Gastroesophageal sphincter (tissue), 4 donors: ENCODE data around the gene RCOR3. TPM values are rescaled to one million over a fixed set of nuclear protein-coding genes. Genes with fewer than 3 reads are reported as not detected.

Source experiments
- ATAC-seq: fragments of 150-250 bp; one replicate; pipeline ENCODE4 v1.9.1; 2016; ENCODE audit warnings: mild to moderate bottlenecking, moderate library complexity
- H3K27ac ChIP-seq, 4 donors: fragments of 200-600 bp; sonication (generic) in 3 of 4; 1 replicate in 3 of 4; 2 replicates in 1 of 4; pipeline ENCODE4 v1.5.1; 2016 to 2019
- H3K27me3 ChIP-seq: fragments of 200-600 bp; sonication (generic); one replicate; pipeline ENCODE4 v1.5.1; 2019
- H3K36me3 ChIP-seq, 2 donors: fragments of 200-600 bp; sonication (generic); one replicate each; pipeline ENCODE4 v1.5.1; 2019; ENCODE audit warnings: control low read depth in 1 of 2
- H3K4me1 ChIP-seq, 3 donors: fragments of 200-600 bp; sonication (generic); 1 replicate in 2 of 3; 2 replicates in 1 of 3; pipeline ENCODE4 v1.5.1; 2016 to 2019; ENCODE audit warnings: control low read depth in 2 of 3
- H3K4me3 ChIP-seq, 2 donors: fragments of 200-600 bp; sonication (generic); one replicate each; pipeline ENCODE4 v1.5.1; 2019; ENCODE audit warnings: mild to moderate bottlenecking in 1 of 2, moderate library complexity in 1 of 2
- H3K9me3 ChIP-seq, 3 donors: fragments of 200-600 bp; sonication (generic); one replicate each; pipeline ENCODE4 v1.5.1; 2017 to 2019; ENCODE audit warnings: control low read depth in 2 of 3
- EP300 ChIP-seq: sonication (generic); formaldehyde crosslinking; IDR thresholded peaks from one replicate; pipeline ENCODE4 v1.6.1; 2017; ENCODE audit warnings: antibody characterized with exemption, mild to moderate bottlenecking
- POLR2A ChIP-seq, 2 donors: fragments of 450-650 bp; IDR thresholded peaks; one replicate each; pipeline ENCODE4 v1.6.1; 2017; ENCODE audit warnings: antibody characterized with exemption in 2 of 2, mild to moderate bottlenecking in 2 of 2, moderate library complexity in 1 of 2
- POLR2AphosphoS5 ChIP-seq: sonication (generic); formaldehyde crosslinking; IDR thresholded peaks from one replicate; pipeline ENCODE4 v1.6.1; 2017; ENCODE audit warnings: antibody characterized with exemption
- WGBS, 2 donors: methylation state at CpG; one replicate each; pipeline ENCODE4 v1.1.5; 2018; ENCODE audit warnings: low coverage in 1 of 2; 5-methylcytosine and 5-hydroxymethylcytosine counted together
- total RNA-seq, 4 donors: library from RNA; depleted of rRNA; stranded (reverse); fragments of >200 nt; gene quantifications; one replicate each; pipeline ENCODE4 v1.1.0, GENCODE V29; 2016
- TF ChIP-seq, protein P1 (sequence below), 4 experiments: fragments of 200-600 bp in 2 of 4; fragments of 450-650 bp in 2 of 4; sonication (generic) in 1 of 4; IDR thresholded peaks; one replicate each; pipeline ENCODE4 v1.5.1; 2017 to 2019; ENCODE audit warnings: antibody characterized with exemption in 4 of 4, mild to moderate bottlenecking in 2 of 4, moderate library complexity in 2 of 4

The RCOR3 gene
- total RNA-seq, 4 donors from 2014 or later: 25.5 to 63.8 (median 36.8) TPM

- H3K27ac ChIP-seq: no peak overlapping the region
Measured at GRCh38 chr1:211336161-211336560, 77.0 kb downstream of the RCOR3 start.

GRCh38 chr1:211336775-211337174 lies 77.6 kb downstream of the RCOR3 start:
- no peaks in the 10 kb centered on the region for H3K9me3 ChIP-seq
- ATAC-seq: no peak
- no peaks in the 10 kb centered on the region for H3K36me3 ChIP-seq
- TF ChIP-seq POLR2A (IDR thresholded peaks at IDR 0.05) (no peak), POLR2AphosphoS5 (no peak), EP300 (no peak)
- TF ChIP-seq, protein P1, sequence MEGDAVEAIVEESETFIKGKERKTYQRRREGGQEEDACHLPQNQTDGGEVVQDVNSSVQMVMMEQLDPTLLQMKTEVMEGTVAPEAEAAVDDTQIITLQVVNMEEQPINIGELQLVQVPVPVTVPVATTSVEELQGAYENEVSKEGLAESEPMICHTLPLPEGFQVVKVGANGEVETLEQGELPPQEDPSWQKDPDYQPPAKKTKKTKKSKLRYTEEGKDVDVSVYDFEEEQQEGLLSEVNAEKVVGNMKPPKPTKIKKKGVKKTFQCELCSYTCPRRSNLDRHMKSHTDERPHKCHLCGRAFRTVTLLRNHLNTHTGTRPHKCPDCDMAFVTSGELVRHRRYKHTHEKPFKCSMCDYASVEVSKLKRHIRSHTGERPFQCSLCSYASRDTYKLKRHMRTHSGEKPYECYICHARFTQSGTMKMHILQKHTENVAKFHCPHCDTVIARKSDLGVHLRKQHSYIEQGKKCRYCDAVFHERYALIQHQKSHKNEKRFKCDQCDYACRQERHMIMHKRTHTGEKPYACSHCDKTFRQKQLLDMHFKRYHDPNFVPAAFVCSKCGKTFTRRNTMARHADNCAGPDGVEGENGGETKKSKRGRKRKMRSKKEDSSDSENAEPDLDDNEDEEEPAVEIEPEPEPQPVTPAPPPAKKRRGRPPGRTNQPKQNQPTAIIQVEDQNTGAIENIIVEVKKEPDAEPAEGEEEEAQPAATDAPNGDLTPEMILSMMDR (IDR thresholded peaks at IDR 0.05): no peak
- H3K4me3 ChIP-seq: no peak overlapping the region
- H3K27me3 ChIP-seq: no peaks in the 10 kb centered on the region
- WGBS, 2 donors: 100% methylated on average over 1 of the region's 15 CpGs; no CpG with 5 or more reads in 1 of the 2 donors
- H3K4me1 ChIP-seq: peaks cover 3 to 93% (median 12%) of the 10 kb centered on the region in 3 donors
- H3K27ac ChIP-seq: no peak overlapping the region

More at GRCh38 chr1:211336161-211336560, 77.0 kb downstream of the RCOR3 start:
- Histone ChIP-seq H3K27me3 (no peaks in the 10 kb centered on the region), H3K36me3 (no peaks in the 10 kb centered on the region), H3K4me1 (peaks cover 3 to 98% (median 16%) of the 10 kb centered on the region in 3 donors), H3K9me3 (no peaks in the 10 kb centered on the region), H3K4me3 (no peak overlapping the region)
- ATAC-seq: no peak
- no peak for TF ChIP-seq POLR2A (IDR thresholded peaks at IDR 0.05)
- TF ChIP-seq POLR2AphosphoS5: no peak
- TF ChIP-seq, protein P1 (IDR thresholded peaks at IDR 0.05): no peak
- TF ChIP-seq EP300: no peak
- WGBS, 2 donors: 91% methylated on average over 3 of the region's 3 CpGs; no CpG with 5 or more reads in 1 of the 2 donors

DNA sequence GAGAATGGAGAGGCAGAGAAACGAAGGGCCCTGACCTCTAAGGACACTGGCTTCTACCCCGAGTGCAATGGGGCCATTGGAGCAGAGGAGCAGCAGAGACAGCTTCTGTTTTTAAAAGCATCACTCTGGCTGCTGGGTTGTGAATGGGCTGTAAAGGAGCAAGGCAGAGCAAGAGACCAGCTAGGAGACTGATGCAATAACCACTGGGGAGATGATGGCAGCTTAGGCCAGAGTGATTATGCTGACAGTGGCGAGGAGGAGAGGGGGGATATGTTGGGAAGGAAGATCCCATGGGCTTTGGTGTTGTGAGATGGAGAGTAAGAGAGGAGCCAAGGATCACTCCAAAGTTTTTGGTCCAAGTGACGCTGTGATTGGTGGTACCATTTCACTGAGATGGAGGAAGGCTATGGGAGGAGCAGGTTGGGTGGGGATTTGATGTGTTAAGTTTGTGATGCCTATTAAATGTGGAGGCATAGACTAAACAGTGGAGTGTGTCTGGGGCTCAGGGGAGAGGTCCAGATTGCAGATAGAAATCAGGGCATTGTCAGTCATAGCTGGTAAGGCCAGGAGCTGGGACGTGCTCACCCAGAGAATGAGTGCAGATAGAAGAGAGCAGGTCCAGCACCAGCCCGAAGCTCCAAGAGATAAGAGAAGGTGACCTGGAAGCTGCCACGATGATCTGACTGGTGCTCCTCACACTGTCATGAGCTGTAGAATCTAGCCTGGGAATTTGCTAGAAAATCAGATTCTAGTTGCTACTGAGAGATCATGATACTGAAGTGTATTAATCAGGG lies 78.5 kb downstream of the RCOR3 start:
- H3K4me3 ChIP-seq: no peak overlapping the region
- no peaks in the 10 kb centered on the region for H3K9me3 ChIP-seq
- 69 to 79% methylated on average over 6 to 7 of the region's 7 CpGs for WGBS, 2 donors
- no peak for TF ChIP-seq EP300
- no peak for TF ChIP-seq POLR2AphosphoS5
- no peaks in the 10 kb centered on the region for H3K36me3 ChIP-seq
- H3K4me1 ChIP-seq: peaks cover 3 to 85% (median 5%) of the 10 kb centered on the region in 3 donors
- H3K27me3 ChIP-seq: no peaks in the 10 kb centered on the region
- no peak overlapping the region for H3K27ac ChIP-seq
- no peak for ATAC-seq

DNA sequence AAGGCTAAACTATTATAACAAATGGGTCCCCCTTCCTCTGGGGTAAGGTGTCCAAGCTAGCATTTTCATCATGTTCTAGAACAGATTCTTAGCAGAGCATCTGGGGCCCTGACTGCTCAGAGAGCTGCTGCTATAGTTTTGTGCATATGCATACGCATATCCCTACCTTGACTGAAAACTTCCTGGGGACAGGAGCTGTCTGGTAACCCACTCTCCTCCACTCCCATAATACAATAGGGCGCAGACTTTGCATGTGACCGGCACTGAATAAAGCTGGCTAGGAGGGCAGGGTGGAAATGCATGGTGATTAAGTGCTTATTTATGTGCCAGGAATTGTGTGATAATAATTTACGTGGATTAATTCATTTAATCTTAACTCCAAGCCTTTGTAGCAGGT lies 79.1 kb downstream of the RCOR3 start:
- Histone ChIP-seq H3K9me3 (no peaks in the 10 kb centered on the region), H3K27me3 (no peaks in the 10 kb centered on the region), H3K4me3 (no peak overlapping the region), H3K4me1 (peaks cover 3 to 81% (median 5%) of the 10 kb centered on the region in 3 donors), H3K27ac (no peak overlapping the region), H3K36me3 (no peaks in the 10 kb centered on the region)
- WGBS, 2 donors: 91% methylated on average over 3 to 4 of the region's 4 CpGs
- ATAC-seq: no peak
- TF ChIP-seq, protein P1 (IDR thresholded peaks at IDR 0.05): no peak
- TF ChIP-seq EP300: no peak
- no peak for TF ChIP-seq POLR2A (IDR thresholded peaks at IDR 0.05)
- no peak for TF ChIP-seq POLR2AphosphoS5

DNA sequence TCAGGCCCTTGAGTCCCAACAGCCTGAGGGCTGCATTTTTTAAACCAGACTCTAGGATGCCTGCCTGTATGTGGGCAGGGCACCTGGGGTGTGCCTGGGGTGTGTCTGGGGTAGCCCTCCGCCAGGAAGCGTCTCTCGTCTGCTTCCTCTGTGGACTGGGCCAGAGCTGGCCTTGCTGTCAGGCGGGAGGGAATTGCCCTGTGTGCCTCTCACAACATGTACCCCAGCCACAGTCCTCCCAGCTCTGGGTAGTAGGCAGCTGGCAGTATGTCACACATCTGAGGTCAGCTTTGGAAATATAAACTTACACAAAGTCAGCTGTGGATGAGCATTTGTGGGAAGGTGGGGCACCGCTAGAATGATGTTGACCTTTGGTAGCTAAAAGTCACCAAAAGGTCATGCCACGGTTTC lies 80.5 kb downstream of the RCOR3 start:
- no peaks in the 10 kb centered on the region for H3K27me3 ChIP-seq
- 45 to 86% methylated on average over 1 to 2 of the region's 6 CpGs for WGBS, 2 donors
- H3K27ac ChIP-seq: no peak overlapping the region
- H3K4me3 ChIP-seq: no peak overlapping the region
- H3K36me3 ChIP-seq: no peaks in the 10 kb centered on the region
- no peak for TF ChIP-seq POLR2AphosphoS5
- TF ChIP-seq POLR2A (IDR thresholded peaks at IDR 0.05): no peak
- TF ChIP-seq, protein P1 (IDR thresholded peaks at IDR 0.05): no peak
- no peak for TF ChIP-seq EP300
- H3K9me3 ChIP-seq: no peaks in the 10 kb centered on the region
- H3K4me1 ChIP-seq: peaks cover 3 to 82% (median 5%) of the 10 kb centered on the region in 3 donors
- ATAC-seq: no peak
